Measurements from ENCODE around the gene ZNF93. TPM values are rescaled to one million over a fixed set of nuclear protein-coding genes. Genes with fewer than 3 reads are reported as not detected.
"Not testable (repeated sequence)": the region's sequence is repeated elsewhere in the genome, so short reads cannot be mapped to it uniquely, and the experiment has no call there.

The ZNF93 gene
- total and polyA plus RNA-seq, 2 of the 4 experiments (the other 2 are of a cell fraction) = 3.7 to 10.6 TPM

- no peaks in the 10 kb centered on the region for H3K27me3 ChIP-seq (ENCODE audit: control insufficient read depth, insufficient read depth, low read length)
- H3K23ac ChIP-seq (ENCODE audit: low read depth, low read length) = peak overlapping the region; percentile 57; the same call in 1 of the 2 replicates
- H2BK20ac ChIP-seq (ENCODE audit: low read depth, low read length) = no peak overlapping the region
- no peaks in the 10 kb centered on the region for H4K20me1 ChIP-seq (ENCODE audit: insufficient read depth, low read length)
- peak overlapping the region; percentile 43 for H4K91ac ChIP-seq (ENCODE audit: insufficient read depth, low read depth, low read length)
- dilution Hi-C loops (cut with HindIII; ENCODE audit: low sequenced_read_pairs, unreplicated experiment) = no loop called here
- peak overlapping the region; percentile 73 for H3K4me3 ChIP-seq (ENCODE audit: insufficient read depth, low read depth, low read length)
- peak overlapping the region; percentile 76 for H3K4me2 ChIP-seq (ENCODE audit: low read depth, low read length)
- CTCF ChIA-PET = no interaction called here
- in situ Hi-C loops (cut with MboI; ENCODE audit: low sequenced_read_pairs) = no loop called here
- intact Hi-C loops (cut with micrococcal nuclease) = loop anchor here (2.0 kb wide), 1 partner anchor 59 kb away; no protein-coding TSS in a partner anchor
- no TSS peak for BruUV-seq (replicated peaks)
- H3K9ac ChIP-seq (ENCODE audit: low read depth, low read length) = peak overlapping the region; percentile 85
- peak overlapping the region; percentile 81 for H2BK5ac ChIP-seq (ENCODE audit: low read depth, low read length, poor library complexity, severe bottlenecking)
- H3K56ac ChIP-seq (ENCODE audit: extremely low read depth, insufficient read depth, low read length) = peak overlapping the region; percentile 83
- peaks cover 16% of the 10 kb centered on the region for H3K9me3 ChIP-seq (ENCODE audit: control insufficient read depth, insufficient read depth, low read length)
- H2BK120ac ChIP-seq (ENCODE audit: low read depth, low read length) = no peak overlapping the region; the same call in 1 of the 2 replicates
- POLR2A ChIA-PET (ENCODE audit: unreplicated experiment) = interaction anchor here (1.5 kb wide), 1 partner anchor 124 kb away, joined by 3 read pairs; no protein-coding TSS in a partner anchor
- WGBS, 2 experiments (ENCODE audit: extremely low coverage in 2 of 2, insufficient read length in 1 of 2) = no CpG with 5 or more reads among the region's 9 CpGs
- peak overlapping the region; percentile 96 for H2AFZ ChIP-seq (replicated peaks; ENCODE audit: low read length, poor library complexity)
- DNase-seq = peak; percentile 75
- TF ChIP-seq RFX5 (IDR thresholded peaks at IDR 0.05; ENCODE audit: low read depth, low read length) = 0 out of 2 replicates have a peak, but pooled peaks have one; percentile 0
- TF ChIP-seq USF2 (IDR thresholded peaks at IDR 0.05; ENCODE audit: low read depth, low read length) = no peak
- peak overlapping the region; percentile 33 to 64 for H4K8ac ChIP-seq (ENCODE audit: low read depth in 2 of 2, low read length in 2 of 2)
- ATAC-seq (ENCODE audit: low read depth) = peak; percentile 61
- H3K14ac ChIP-seq (replicated peaks; ENCODE audit: low read depth, low read length) = peak overlapping the region; percentile 61
- H3K18ac ChIP-seq (ENCODE audit: low read depth, low read length) = peak overlapping the region; percentile 8; the same call in 1 of the 2 replicates
- H3K4me1 ChIP-seq (ENCODE audit: control insufficient read depth, insufficient read depth, low read length) = no peaks in the 10 kb centered on the region
- H3K4ac ChIP-seq (ENCODE audit: low read depth, low read length) = peak overlapping the region; percentile 73; the same call in 1 of the 2 replicates
- no peaks in the 10 kb centered on the region; the same call in 1 of the 2 replicates for H3K36me3 ChIP-seq (ENCODE audit: control insufficient read depth, insufficient read depth, low read length)
- H3K9me1 ChIP-seq (ENCODE audit: insufficient read depth, low read length) = no peaks in the 10 kb centered on the region
- H2BK15ac ChIP-seq (ENCODE audit: low read depth, low read length) = 0 out of 3 replicates have a peak overlapping the region, but pooled peaks have one; percentile 10
- no peak overlapping the region for H2AK9ac ChIP-seq (replicated peaks; ENCODE audit: low read depth, low read length, poor library complexity)
- H4K5ac ChIP-seq (ENCODE audit: low read depth, low read length) = peak overlapping the region; percentile 8
- H3K79me1 ChIP-seq (ENCODE audit: low read depth in 1 of 2, low read length in 2 of 2) = peaks cover 0 to 3% of the 10 kb centered on the region in 2 experiments; a peak in 1 of 4 replicates
- H2AK5ac ChIP-seq (ENCODE audit: low read depth, low read length) = no peak overlapping the region; the same call in 1 of the 2 replicates
- H3K27ac ChIP-seq (ENCODE audit: insufficient read depth, low read length) = peak overlapping the region; percentile 67; the same call in 1 of the 2 replicates
Measured at GRCh38 chr19:19900139-19900728, 512 bp upstream of the ZNF93 start.

DNA sequence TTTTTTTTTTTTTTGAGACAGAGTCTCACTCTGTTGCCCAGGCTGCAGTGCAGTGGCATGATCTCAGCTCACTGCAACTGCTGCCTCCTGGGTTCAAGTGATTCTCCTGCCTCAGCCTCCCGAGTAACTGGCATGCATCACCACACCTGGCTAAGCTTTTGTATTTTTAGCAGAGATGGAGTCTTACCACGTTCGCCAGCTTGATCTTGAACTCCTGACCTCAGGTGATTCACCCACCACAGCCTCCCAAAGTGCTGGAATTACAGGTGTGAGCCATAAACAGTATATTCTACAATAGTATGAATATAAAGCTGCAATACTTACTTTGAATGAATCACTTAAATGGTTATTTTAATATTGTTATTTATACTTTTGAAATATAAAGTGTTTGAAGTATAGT, 6.8 kb downstream of the ZNF93 start:
- H2BK120ac ChIP-seq (ENCODE audit: low read depth, low read length); H3K56ac ChIP-seq (ENCODE audit: extremely low read depth, insufficient read depth, low read length); H4K8ac ChIP-seq (ENCODE audit: low read depth in 2 of 2, low read length in 2 of 2); H3K4me2 ChIP-seq (ENCODE audit: low read depth, low read length); H2AK9ac ChIP-seq (replicated peaks; ENCODE audit: low read depth, low read length, poor library complexity); H3K9ac ChIP-seq (ENCODE audit: low read depth, low read length); H4K91ac ChIP-seq (ENCODE audit: insufficient read depth, low read depth, low read length); ATAC-seq (ENCODE audit: low read depth); H3K27me3 ChIP-seq (ENCODE audit: control insufficient read depth, insufficient read depth, low read length); H3K4me1 ChIP-seq (ENCODE audit: control insufficient read depth, insufficient read depth, low read length); dilution Hi-C loops (cut with HindIII; ENCODE audit: low sequenced_read_pairs, unreplicated experiment); H2BK20ac ChIP-seq (ENCODE audit: low read depth, low read length); H3K9me1 ChIP-seq (ENCODE audit: insufficient read depth, low read length); H4K20me1 ChIP-seq (ENCODE audit: insufficient read depth, low read length); H3K4ac ChIP-seq (ENCODE audit: low read depth, low read length); H3K9me3 ChIP-seq (ENCODE audit: control insufficient read depth, insufficient read depth, low read length); in situ Hi-C loops (cut with MboI; ENCODE audit: low sequenced_read_pairs); H3K14ac ChIP-seq (replicated peaks; ENCODE audit: low read depth, low read length); CTCF ChIA-PET; H3K18ac ChIP-seq (ENCODE audit: low read depth, low read length); H2BK5ac ChIP-seq (ENCODE audit: low read depth, low read length, poor library complexity, severe bottlenecking); H2BK15ac ChIP-seq (ENCODE audit: low read depth, low read length); H3K36me3 ChIP-seq (ENCODE audit: control insufficient read depth, insufficient read depth, low read length); DNase-seq; H2AFZ ChIP-seq (replicated peaks; ENCODE audit: low read length, poor library complexity); H3K4me3 ChIP-seq (ENCODE audit: insufficient read depth, low read depth, low read length); H3K23ac ChIP-seq (ENCODE audit: low read depth, low read length); H2AK5ac ChIP-seq (ENCODE audit: low read depth, low read length); intact Hi-C loops (cut with micrococcal nuclease); H3K27ac ChIP-seq (ENCODE audit: insufficient read depth, low read length); H3K79me1 ChIP-seq (ENCODE audit: low read depth in 1 of 2, low read length in 2 of 2); BruUV-seq (replicated peaks); H4K5ac ChIP-seq (ENCODE audit: low read depth, low read length); POLR2A ChIA-PET (ENCODE audit: unreplicated experiment): not testable (repeated sequence)
- WGBS, 2 experiments (ENCODE audit: extremely low coverage in 2 of 2, insufficient read length in 1 of 2) = no CpG with 5 or more reads among the region's 3 CpGs
